Measurements from ENCODE around the gene MGMT. TPM values are rescaled to one million over a fixed set of nuclear protein-coding genes. Genes with fewer than 3 reads are reported as not detected.

MGMT gene
- total RNA-seq, 4 donors from 2014 or later = 25.6 to 32.2 (median 29.5) TPM

DNA sequence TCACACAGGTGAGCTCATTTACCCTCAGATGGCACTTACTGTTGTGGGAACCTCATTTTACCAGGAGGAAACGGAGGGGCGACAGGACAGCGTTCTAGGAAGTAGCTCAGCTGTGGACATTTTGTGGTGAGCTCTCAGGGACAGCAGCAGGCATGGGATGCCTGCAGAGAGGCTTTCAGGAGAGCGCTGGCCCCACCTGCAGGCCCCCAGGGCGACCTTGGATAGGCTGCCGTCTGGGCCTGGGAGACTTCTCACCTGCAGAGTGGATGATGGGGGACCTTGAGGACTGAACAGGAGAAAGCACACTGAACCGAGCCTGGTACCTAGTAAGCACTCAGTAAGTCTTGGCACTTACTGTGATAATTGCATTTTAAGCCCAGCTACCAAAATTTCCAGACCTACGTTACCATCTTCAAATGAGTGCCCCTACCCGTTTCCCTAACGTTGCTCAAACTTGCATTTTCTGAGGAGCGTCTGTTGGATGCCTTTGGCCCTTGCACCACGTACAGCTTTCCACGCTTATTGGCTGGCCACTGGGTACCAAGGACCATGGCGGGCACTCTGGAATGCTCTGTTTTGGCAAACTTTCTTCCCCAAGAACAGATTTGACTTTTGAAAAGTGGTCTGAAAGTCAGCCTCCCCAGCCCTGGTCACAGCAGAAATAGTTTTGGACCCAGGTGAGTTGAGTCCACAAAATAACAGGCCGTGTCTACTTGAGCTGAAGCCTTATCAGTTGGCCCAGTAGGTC, 273.7 kb downstream of the MGMT start:
- TF ChIP-seq POLR2A (IDR thresholded peaks at IDR 0.05) (no peak), POLR2AphosphoS5 (IDR thresholded peaks at IDR 0.05) (no peak), EP300 (IDR thresholded peaks at IDR 0.05) (no peak)
- TF ChIP-seq, protein P1, sequence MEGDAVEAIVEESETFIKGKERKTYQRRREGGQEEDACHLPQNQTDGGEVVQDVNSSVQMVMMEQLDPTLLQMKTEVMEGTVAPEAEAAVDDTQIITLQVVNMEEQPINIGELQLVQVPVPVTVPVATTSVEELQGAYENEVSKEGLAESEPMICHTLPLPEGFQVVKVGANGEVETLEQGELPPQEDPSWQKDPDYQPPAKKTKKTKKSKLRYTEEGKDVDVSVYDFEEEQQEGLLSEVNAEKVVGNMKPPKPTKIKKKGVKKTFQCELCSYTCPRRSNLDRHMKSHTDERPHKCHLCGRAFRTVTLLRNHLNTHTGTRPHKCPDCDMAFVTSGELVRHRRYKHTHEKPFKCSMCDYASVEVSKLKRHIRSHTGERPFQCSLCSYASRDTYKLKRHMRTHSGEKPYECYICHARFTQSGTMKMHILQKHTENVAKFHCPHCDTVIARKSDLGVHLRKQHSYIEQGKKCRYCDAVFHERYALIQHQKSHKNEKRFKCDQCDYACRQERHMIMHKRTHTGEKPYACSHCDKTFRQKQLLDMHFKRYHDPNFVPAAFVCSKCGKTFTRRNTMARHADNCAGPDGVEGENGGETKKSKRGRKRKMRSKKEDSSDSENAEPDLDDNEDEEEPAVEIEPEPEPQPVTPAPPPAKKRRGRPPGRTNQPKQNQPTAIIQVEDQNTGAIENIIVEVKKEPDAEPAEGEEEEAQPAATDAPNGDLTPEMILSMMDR (IDR thresholded peaks at IDR 0.05) = no peak
- peak; percentile 22 to 50 for DNase-seq (ENCODE audit: low spot score in 2 of 2)

DNA sequence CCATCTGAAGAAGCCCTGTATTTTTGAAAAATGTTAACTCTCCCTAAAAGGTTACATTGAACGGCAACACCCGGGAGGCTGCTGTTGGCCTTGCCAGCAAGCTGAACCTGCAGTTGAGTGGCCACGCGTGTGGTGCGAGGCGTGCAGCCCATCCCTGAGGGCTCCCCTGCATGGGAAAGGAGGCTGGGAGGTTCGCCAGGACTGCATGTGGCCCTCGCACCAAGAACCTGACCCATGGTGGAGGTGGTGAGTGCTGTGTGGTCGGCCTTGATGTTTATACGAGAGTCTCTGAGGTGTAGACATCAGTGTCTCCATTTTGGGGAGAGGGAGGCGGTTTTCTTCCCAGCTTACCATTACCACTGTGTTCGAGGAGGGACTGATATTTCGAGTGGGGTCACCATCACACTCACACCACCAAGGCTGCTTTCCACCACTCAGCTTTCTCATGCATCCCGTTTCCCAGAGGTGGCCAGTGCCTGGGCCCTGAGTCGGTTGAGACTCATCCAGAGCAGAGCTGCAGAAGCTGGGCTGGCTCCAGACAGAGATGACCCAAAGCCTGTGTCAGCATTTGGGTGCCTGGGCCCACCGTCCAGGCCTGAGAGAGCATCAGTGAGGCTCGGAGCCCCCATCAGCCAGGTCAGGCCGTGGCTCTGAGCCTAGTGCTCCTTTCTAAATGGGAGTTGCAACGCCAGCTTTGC, 274.4 kb downstream of the MGMT start:
- TF ChIP-seq, protein P1 (IDR thresholded peaks at IDR 0.05) = no peak
- no peak for TF ChIP-seq EP300 (IDR thresholded peaks at IDR 0.05)
- TF ChIP-seq POLR2A (IDR thresholded peaks at IDR 0.05) = no peak
- no peak for TF ChIP-seq POLR2AphosphoS5 (IDR thresholded peaks at IDR 0.05)
- Histone ChIP-seq H3K27me3 (no peaks in the 10 kb centered on the region), H3K27ac (no peak overlapping the region), H3K4me1 (no peaks in the 10 kb centered on the region), H3K36me3 (peaks cover 10% of the 10 kb centered on the region), H3K9me3 (no peaks in the 10 kb centered on the region), H3K4me3 (no peak overlapping the region)
- DNase-seq (ENCODE audit: low spot score in 2 of 2) = peak; percentile 46 to 69
- 100% methylated on average over 10 of the region's 19 CpGs for WGBS

More for the DNA sequence above, 273.7 kb downstream of the MGMT start:
- WGBS = 95% methylated on average over 14 of the region's 15 CpGs
- peaks cover 10% of the 10 kb centered on the region for H3K36me3 ChIP-seq
- no peak overlapping the region for H3K4me3 ChIP-seq
- H3K27me3 ChIP-seq = no peaks in the 10 kb centered on the region
- H3K27ac ChIP-seq = no peak overlapping the region
- H3K4me1 ChIP-seq = no peaks in the 10 kb centered on the region
- no peaks in the 10 kb centered on the region for H3K9me3 ChIP-seq

DNA sequence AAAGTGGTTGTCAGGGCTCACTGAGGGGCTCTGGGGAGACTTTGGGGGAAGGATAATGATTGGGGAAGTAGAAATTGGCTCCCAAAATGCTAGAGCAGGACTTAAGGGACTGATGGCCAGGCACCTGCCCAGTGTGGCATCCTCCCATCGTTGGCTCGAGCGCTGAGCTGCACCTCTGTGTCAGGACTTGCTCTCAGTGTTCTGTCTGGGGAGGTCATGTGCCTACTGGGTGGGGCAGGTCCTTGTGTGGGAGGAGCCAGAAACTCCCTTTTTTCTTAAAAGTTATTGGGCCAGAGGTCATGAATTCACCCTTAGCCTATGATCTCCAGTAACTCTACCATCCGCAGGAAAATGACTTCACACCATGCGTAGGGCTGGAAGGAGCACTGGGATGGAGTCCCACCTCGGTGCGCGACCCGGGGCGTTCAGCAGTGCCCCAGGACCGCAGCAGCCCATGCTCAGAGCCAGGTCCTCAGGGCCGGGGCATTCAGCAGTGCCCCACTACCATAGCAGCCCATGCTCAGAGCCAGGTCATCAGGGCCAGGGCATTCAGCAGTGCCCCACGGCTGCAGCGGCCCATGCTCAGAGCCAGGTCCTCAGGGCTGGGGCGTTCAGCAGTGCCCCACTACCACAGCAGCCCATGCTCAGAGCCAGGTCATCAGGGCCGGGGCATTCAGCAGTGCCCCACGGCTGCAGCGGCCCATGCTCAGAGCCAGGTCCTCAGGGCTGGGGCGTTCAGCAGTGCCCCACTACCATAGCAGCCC, 275.1 kb downstream of the MGMT start:
- no peak overlapping the region for H3K27ac ChIP-seq
- H3K4me3 ChIP-seq = no peak overlapping the region
- H3K9me3 ChIP-seq = no peaks in the 10 kb centered on the region
- no peaks in the 10 kb centered on the region for H3K4me1 ChIP-seq
- DNase-seq (ENCODE audit: low spot score in 2 of 2) = peak; percentile 17 to 54
- 95% methylated on average over 6 of the region's 19 CpGs for WGBS
- TF ChIP-seq POLR2AphosphoS5 (IDR thresholded peaks at IDR 0.05) = no peak
- TF ChIP-seq, protein P1 (IDR thresholded peaks at IDR 0.05) = no peak
- TF ChIP-seq POLR2A (IDR thresholded peaks at IDR 0.05) = no peak
- H3K36me3 ChIP-seq = peaks cover 10% of the 10 kb centered on the region
- no peaks in the 10 kb centered on the region for H3K27me3 ChIP-seq

DNA sequence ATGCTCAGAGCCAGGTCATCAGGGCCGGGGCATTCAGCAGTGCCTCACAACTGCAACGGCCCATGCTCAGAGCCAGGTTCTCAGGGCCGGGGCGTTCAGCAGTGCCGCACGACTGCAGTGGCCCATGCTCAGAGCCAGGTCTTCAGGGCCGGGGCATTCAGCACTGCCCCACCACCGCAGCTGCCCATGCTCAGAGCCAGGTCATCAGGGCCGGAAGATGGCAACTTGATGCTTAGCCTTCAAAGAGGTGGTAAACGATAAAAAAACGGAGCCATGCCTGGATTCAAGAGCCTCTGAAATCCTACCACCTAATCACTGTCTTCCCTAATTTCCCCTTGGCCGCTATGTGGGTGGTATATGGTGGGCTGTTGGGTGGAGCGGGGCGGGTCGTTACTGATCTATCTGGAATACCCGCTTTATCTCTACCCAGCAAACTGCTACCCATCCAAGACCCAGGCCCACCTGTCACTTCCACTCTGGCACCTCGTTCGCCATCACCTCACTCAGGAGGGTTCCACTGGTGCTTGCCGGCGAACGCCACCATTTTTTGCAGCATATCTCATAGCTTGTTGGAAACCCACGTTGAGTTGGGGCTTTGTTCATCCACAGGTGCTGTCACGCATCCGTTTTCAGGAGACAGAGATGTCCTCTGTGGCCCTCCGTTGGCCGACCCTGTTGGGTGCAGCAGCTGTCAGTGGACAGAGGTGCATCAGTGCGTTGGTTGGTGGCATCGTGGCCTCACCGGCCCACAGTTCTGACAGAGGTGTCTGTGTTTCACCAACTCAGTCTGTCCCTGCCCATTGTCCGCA, 275.9 kb downstream of the MGMT start:
- H3K4me3 ChIP-seq = no peak overlapping the region
- H3K4me1 ChIP-seq = no peaks in the 10 kb centered on the region
- H3K27me3 ChIP-seq = no peaks in the 10 kb centered on the region
- no peak overlapping the region for H3K27ac ChIP-seq
- TF ChIP-seq EP300 (IDR thresholded peaks at IDR 0.05) (no peak), POLR2A (IDR thresholded peaks at IDR 0.05) (no peak), POLR2AphosphoS5 (IDR thresholded peaks at IDR 0.05) (no peak)
- TF ChIP-seq, protein P1 (IDR thresholded peaks at IDR 0.05) = no peak
- WGBS = 97% methylated on average over 30 of the region's 30 CpGs
- peaks cover 10% of the 10 kb centered on the region for H3K36me3 ChIP-seq
- DNase-seq (ENCODE audit: low spot score in 2 of 2) = peak; percentile 28 to 41
- no peaks in the 10 kb centered on the region for H3K9me3 ChIP-seq
